Aorta (tissue), 5 donors: Measurements from ENCODE around the gene HPS1. TPM values are rescaled to one million over a fixed set of nuclear protein-coding genes. Genes with fewer than 3 reads are reported as not detected.

Source experiments
- ATAC-seq: fragments of 200-7000 bp; cut with Tn5 transposase; one replicate; pipeline ENCODE4 v1.9.1; 2022; ENCODE audit warnings: moderate library complexity; ENCODE audit not compliant: low FRiP score
- DNase-seq, 2 donors: peaks; one replicate each; pipeline ENCODE4 v3.0.0-alpha.2; 2020
- H3K27ac ChIP-seq, 2 donors: one replicate each; pipeline ENCODE4 v1.5.1; 2013; ENCODE audit warnings: low read length in 2 of 2, mild to moderate bottlenecking in 2 of 2, moderate library complexity in 2 of 2, control low read depth in 1 of 2, inconsistent platforms in 1 of 2, low read depth in 1 of 2
- H3K27me3 ChIP-seq, 2 donors: one replicate each; pipeline ENCODE4 v1.6.1; 2013; ENCODE audit warnings: control low read depth in 1 of 2, low read length in 1 of 2, mild to moderate bottlenecking in 1 of 2, moderate library complexity in 1 of 2; ENCODE audit not compliant: insufficient read depth in 2 of 2, control insufficient read depth in 1 of 2
- H3K36me3 ChIP-seq, 2 donors: one replicate each; pipeline ENCODE4 v1.6.1; 2013; ENCODE audit warnings: control low read depth in 1 of 2, low read length in 1 of 2, mild to moderate bottlenecking in 1 of 2; ENCODE audit not compliant: insufficient read depth in 2 of 2, control insufficient read depth in 1 of 2
- H3K4me1 ChIP-seq, 2 donors: one replicate each; pipeline ENCODE4 v1.6.1; 2013; ENCODE audit warnings: low read length in 2 of 2, control low read depth in 1 of 2, mild to moderate bottlenecking in 1 of 2, moderate library complexity in 1 of 2; ENCODE audit not compliant: insufficient read depth in 2 of 2, control insufficient read depth in 1 of 2
- H3K4me3 ChIP-seq, 2 donors: one replicate each; pipeline ENCODE4 v1.5.1; 2013; ENCODE audit warnings: low read length in 2 of 2, control low read depth in 1 of 2, mild to moderate bottlenecking in 1 of 2
- H3K9me3 ChIP-seq: one replicate; pipeline ENCODE4 v1.6.1; 2013; ENCODE audit warnings: mild to moderate bottlenecking, low read length; ENCODE audit not compliant: control insufficient read depth
- WGBS, 2 donors: extraction: QIAGEN DNeasy Blood & Tissue Kit; methylation state at CpG; one replicate each; pipeline ENCODE4 v1.1.7; 2013; 5-methylcytosine and 5-hydroxymethylcytosine counted together
- intact Hi-C, 2 donors: fragments of 100-400 bp; cut with DNase I; formaldehyde crosslinking; loops; one replicate each; pipeline versions ENCODE4 v1.14.2 to v1.15.0; 2022
- polyA plus RNA-seq, 2 donors: library from polyadenylated mRNA; stranded (reverse); fragments of 200-250 nt; gene quantifications; one replicate each; pipeline ENCODE4 v1.2.3, GENCODE V29; 2013
- total RNA-seq, 2 donors: library from RNA; stranded (reverse); fragmentation: NEBNext Ultra II Directional; extraction: Animal tissue kit (Norgen Biotek cat#: 25700); gene quantifications; one replicate each; pipeline ENCODE4 v1.2.1, GENCODE V29; 2021
- donor health status: healthy with polysubstance abuse.
- donor health status: Bipolar disorder and iron deficiency.
- donor health status: DM: no; HTN: no; CAD: no.
- donor health status: DM: no; HTN: no; CAD: no.
- donor health status: DM: yes; HTN: yes; CAD: no.

The HPS1 gene
- total and polyA plus RNA-seq, 4 donors = 40.8 to 75.4 (median 52.4) TPM

DNA sequence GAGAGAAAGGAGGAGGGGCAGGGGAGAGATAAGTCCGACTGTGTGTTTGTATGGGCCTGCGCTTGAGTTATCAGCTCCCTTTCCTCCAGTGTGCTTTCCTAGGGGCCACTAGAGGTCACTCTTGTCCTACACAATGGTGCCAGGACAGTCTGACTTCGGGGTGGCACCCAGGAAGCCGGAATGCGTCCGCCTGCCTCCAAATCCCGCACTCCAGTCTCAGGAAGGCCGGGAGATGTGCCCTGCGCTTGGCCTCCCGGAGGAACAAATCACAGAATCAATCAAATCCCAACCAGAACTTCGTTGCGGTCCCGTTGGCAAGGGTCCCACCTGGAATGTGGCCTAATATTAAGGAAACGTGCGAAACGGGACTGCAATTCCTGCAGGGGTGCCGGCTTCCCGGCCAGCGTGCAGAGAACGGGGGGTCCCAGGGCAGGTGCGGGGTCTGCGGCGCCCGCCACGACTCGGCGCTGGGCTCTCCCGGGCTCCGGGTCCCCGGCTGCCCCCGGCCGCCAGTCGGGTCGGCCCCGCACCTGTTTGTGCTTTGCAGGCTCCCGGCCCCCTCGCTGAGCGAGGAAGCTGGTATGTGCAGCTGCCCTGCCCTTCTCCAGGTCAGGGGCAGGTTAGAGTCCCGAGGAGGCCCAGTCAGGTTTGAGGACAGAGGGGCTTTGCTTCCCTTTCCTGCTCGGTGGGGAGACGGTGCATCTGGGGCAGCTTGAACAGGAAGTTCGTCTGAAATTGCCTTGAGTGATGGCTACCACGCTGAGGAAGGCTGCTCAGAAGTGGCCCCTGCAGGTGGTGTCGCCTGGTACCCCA is 21.0 kb upstream of the HPS1 start:
- DNase-seq (peak; percentile 76 to 84), ATAC-seq (peak; percentile 93)
- H3K4me1 ChIP-seq = no peaks in the 10 kb centered on the region
- H3K27ac ChIP-seq = no peak overlapping the region
- H3K4me3 ChIP-seq = peak overlapping the region; percentile 33 to 57
- intact Hi-C loops = loop anchor here (2.0 to 5.0 kb wide), 4 partner anchors 195 to 780 kb away; no protein-coding TSS in a partner anchor
- WGBS, 2 donors = 2% methylated on average over 39 to 44 of the region's 44 CpGs
- no peaks in the 10 kb centered on the region for H3K9me3 ChIP-seq
- H3K36me3 ChIP-seq = no peaks in the 10 kb centered on the region
- H3K27me3 ChIP-seq = no peaks in the 10 kb centered on the region

DNA sequence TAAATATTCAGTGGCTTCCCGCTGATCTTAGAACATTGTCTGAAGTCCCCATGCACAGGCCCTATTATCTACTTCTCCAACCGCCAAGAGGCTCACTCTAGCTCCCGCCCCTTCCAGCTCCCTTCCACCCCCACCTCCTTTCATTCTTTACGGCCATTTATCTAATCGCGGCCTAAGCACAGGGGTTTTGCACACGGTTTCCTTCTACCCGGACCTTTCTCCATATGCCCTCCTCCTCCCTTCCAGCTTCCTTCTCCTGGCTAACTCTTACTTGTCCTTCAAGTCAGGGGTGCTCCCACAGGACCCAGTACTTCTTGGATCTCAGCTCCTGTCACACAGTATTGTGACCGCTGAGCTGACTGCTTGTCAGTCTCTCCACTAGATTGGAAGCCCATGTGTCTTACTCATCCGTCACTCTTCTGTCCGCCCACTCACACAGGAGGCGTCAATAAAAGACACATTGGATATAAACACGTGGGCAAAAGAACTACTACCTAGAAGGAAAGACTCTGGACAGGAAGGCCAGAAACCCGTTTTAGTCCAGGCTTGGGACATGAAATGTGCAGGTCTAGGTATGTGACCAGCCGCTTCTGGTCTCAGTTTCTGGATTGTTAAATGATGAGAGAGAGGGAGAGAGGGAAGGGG is 20.2 kb upstream of the HPS1 start:
- 59 to 60% methylated on average over 15 of the region's 15 CpGs for WGBS, 2 donors
- Histone ChIP-seq H3K9me3 (no peaks in the 10 kb centered on the region), H3K4me3 (no peak overlapping the region), H3K36me3 (no peaks in the 10 kb centered on the region), H3K27ac (no peak overlapping the region), H3K27me3 (no peaks in the 10 kb centered on the region), H3K4me1 (no peaks in the 10 kb centered on the region)
- ATAC-seq = no peak
- no peak for DNase-seq
- intact Hi-C loops = loop anchor here (2.0 to 5.0 kb wide), 4 partner anchors 195 to 780 kb away; no protein-coding TSS in a partner anchor

- Histone ChIP-seq H3K9me3 (no peaks in the 10 kb centered on the region), H3K27ac (no peak overlapping the region), H3K4me1 (no peaks in the 10 kb centered on the region), H3K27me3 (no peaks in the 10 kb centered on the region), H3K36me3 (no peaks in the 10 kb centered on the region), H3K4me3 (no peak overlapping the region)
- intact Hi-C loops = loop anchor here (2.0 to 5.0 kb wide), 4 partner anchors 196 to 781 kb away; no protein-coding TSS in a partner anchor
- WGBS, 2 donors = 90 to 93% methylated on average over 3 of the region's 3 CpGs
- ATAC-seq = no peak
- DNase-seq = no peak
Measured at GRCh38 chr10:98465866-98466265, 19.1 kb upstream of the HPS1 start.

DNA sequence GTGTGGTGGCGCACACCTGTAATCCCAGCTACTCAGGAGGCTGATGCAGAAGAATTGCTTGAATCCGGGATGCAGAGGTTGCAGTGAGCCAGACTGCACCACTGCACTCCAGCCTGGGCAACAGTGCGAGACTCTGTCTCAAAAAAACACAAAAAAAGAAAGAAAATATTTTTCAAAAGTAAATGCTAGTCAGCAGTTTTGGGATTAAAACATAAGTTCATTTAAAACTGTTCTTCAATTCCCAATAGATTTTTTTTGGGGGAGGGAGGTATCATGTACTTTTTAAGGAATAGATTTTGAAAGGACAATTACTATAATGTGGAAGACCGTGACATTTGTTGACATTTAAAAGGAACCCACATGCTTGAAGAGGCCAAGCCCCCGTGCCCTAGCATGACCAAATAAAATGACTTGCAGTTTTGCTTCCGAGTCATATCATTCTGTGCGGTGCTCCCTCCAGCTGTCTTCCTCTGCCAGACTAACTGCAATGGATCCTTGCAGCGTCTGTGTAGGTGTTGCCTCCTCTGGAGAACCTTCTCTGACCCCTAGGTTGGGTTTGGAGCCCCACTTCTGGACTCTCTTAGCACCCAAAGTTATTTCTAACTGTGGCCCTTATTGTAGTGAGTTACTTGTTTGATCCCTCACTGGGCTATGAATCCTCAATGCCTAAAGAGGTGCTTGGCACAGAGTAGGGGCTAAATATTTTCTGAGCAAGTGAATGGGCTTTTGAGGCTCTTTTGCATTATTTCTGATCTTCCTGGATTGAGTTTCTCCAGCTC is 17.4 kb upstream of the HPS1 start:
- Histone ChIP-seq H3K27ac (no peak overlapping the region), H3K4me3 (no peak overlapping the region), H3K36me3 (no peaks in the 10 kb centered on the region), H3K27me3 (no peaks in the 10 kb centered on the region), H3K9me3 (no peaks in the 10 kb centered on the region), H3K4me1 (peaks cover 0 to 3% of the 10 kb centered on the region in 2 donors)
- 88% methylated on average over 8 of the region's 8 CpGs for WGBS, 2 donors
- ATAC-seq (no peak), DNase-seq (no peak)
- intact Hi-C loops = no loop called here

DNA sequence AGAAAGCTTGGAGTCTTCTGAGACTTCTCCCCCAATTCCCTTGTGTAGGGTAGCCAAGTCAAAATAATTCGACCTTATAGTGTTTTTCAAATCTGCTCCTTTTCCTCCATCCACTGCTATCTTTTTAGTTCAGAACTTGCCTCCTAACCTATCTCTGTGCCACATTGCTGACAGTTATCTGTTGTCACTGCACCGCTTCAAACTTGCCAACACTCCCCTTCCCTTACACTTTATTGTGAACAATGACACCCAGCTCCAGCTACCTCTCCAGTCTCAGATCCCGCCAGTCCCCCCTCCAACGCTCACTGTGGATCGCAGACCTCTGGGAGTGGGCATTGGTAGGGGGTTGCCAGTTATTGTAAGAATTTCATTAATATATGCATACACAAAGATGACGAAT is 16.3 kb upstream of the HPS1 start:
- Histone ChIP-seq H3K36me3 (no peaks in the 10 kb centered on the region), H3K9me3 (no peaks in the 10 kb centered on the region), H3K27ac (no peak overlapping the region), H3K4me3 (no peak overlapping the region), H3K4me1 (peaks cover 0 to 3% of the 10 kb centered on the region in 2 donors), H3K27me3 (no peaks in the 10 kb centered on the region)
- DNase-seq (no peak), ATAC-seq (no peak)
- intact Hi-C loops = no loop called here
- WGBS, 2 donors = 96 to 97% methylated on average over 6 of the region's 6 CpGs

DNA sequence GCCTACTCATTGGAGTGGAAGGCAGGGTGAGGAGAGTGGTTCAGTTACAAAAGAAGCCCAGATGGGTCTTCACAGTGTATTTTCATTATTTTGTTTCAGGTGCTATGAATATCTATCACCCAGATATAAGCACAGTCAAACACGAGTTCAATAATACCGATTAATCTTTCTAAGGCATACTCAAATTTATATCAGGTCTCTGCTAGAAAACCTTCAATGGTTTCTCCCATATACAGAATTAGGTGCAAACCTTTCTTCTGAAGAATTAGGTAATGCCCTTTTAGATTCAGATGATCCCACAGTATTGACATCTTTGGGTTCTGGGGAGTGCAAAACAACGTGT is 14.7 kb upstream of the HPS1 start:
- intact Hi-C loops = no loop called here

DNA sequence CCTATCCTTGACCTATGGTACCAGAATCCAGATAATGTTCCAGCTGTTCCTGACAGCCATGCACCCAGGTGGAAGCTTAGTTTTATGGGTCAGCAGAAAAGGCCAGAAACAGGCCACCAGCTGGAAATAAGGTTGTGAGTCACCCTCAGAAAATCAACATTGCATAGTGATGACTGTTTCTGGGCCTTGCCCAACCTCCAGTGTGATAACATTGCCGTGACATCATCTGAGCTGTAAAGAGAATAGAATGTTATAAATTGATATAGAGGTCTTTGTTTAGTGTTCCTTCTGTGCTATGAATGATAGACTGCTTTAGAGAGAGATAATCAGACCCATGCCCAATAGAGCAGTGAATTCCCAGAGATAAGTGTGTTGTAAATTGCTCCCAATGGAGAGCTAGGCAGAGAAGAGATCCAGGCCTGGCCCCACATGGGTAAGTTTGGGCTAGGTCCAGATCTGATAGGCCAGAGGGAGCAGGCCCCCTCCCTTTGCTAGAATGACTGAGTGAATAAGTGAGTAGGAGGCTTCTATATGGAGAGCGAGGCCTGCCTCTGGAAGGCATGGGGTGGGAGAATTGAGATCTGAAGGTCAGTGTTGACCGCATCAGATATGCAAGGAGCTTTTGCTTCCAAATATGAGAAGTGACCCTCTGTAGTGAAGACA is 14.2 kb upstream of the HPS1 start:
- peak overlapping the region in 1 of 2 donors; percentile 91 for H3K27ac ChIP-seq
- 30 to 36% methylated on average over 3 of the region's 3 CpGs for WGBS, 2 donors
- H3K27me3 ChIP-seq = no peaks in the 10 kb centered on the region
- peak in 1 of 2 donors; percentile 63 for DNase-seq
- no peak overlapping the region for H3K4me3 ChIP-seq
- peaks cover 0 to 3% of the 10 kb centered on the region in 2 donors for H3K4me1 ChIP-seq
- no peaks in the 10 kb centered on the region for H3K9me3 ChIP-seq
- intact Hi-C loops = no loop called here
- no peaks in the 10 kb centered on the region for H3K36me3 ChIP-seq
- peak; percentile 90 for ATAC-seq

More for the DNA sequence above, 14.7 kb upstream of the HPS1 start:
- ATAC-seq (no peak), DNase-seq (no peak)
- no peaks in the 10 kb centered on the region for H3K36me3 ChIP-seq
- H3K27ac ChIP-seq = peak overlapping the region in 1 of 2 donors; percentile 91
- no peaks in the 10 kb centered on the region for H3K9me3 ChIP-seq
- no peaks in the 10 kb centered on the region for H3K27me3 ChIP-seq
- H3K4me1 ChIP-seq = peaks cover 0 to 3% of the 10 kb centered on the region in 2 donors
- no peak overlapping the region for H3K4me3 ChIP-seq
- WGBS, 2 donors = 87 to 89% methylated on average over 3 of the region's 3 CpGs
